GM20000 (cell line): Measurements from ENCODE around the gene KAT7.

Experiments
- DNase-seq: peaks from one replicate; pipeline ENCODE4 v3.0.0; 2012; ENCODE audit warnings: low spot score
- CTCF ChIP-seq: IDR thresholded peaks from 2 replicates; pipeline ENCODE4 v1.5.1; 2012; ENCODE audit warnings: mild to moderate bottlenecking, control low read depth; ENCODE audit errors: extremely low read depth, missing control alignments

Gene KAT7

DNA sequence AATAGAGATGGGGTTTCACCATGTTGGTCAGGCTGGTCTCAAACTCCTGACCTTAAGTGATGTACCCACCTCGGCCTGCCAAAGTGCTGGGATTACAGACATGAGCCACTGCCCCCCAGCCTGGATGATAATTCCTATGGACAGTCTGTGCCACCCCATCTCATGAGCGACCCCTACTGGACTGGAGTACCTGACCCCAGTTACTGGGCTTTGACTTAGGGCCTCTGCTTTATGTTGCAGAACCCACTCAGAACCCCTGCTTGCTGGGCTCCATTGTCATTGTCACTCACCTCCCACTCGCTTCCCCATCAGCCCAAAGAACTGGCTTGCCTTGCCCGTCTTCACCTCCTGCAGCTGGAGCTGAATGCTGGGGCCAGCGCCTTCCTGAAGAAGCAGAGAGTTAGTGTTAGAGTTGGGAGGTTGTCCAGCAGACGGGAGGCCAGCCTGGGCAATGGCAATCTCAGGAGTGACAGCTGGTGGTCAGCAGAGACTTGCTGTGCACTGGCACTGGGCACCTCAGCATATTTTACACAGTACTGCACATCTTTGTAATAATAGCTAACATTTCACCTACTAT, 55.4 kb downstream of the KAT7 start:
- peak; percentile 21 for TF ChIP-seq CTCF
- DNase-seq: peak; percentile 44

DNA sequence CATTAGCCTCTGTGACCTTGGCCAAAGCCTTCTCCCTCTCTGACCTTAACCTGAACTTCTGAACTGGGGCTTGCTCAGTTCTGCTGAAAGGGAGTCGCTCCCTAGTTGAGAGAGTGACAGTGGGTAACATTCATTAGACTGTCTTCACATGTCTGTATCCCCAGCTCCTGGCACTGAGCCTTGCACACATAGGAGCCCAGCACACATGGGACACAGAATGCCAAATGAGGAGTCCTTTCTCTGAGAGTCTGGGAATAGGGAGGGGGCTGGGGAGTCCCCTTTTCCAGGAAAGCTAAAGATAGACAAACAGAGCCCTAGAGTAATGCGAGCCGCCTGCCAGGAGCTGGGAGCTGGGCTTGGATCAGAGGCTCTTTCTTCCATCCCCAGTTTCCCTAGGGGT, 56.8 kb downstream of the KAT7 start:
- DNase-seq: no peak
- TF ChIP-seq CTCF: no peak

- TF ChIP-seq CTCF: no peak
- DNase-seq: no peak
Observed at GRCh38 chr17:49846938-49847712, 58.6 kb downstream of the KAT7 start.

GRCh38 chr17:49848019-49848473, 59.6 kb downstream of the KAT7 start, which contains the start of gene TAC4:
Gene TAC4 (minus strand): TSS chr17:49848069. CDS start chr17:49848017, 52 bp downstream.
- TF ChIP-seq CTCF: no peak
- no peak for DNase-seq

DNA sequence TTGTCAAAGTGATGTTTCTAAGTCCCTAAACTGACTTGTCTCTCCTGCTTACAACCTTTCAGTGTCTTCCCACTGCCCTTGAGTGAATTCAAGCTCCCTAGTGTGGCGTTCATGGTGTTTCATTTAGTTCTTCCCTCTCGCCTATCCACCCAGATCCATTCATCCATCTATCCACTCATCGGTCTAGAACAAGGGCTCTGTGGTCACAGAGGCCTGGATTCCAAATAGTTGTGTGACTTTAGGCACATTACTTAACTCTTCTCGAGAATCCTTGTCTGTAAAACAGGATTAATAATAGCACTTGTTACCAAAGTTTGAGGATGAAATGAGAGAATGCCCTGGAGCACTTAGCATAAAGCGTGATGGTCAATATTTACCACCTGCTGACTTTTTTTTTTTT, 60.3 kb downstream of the KAT7 start:
- no peak for DNase-seq
- TF ChIP-seq CTCF: no peak

DNA sequence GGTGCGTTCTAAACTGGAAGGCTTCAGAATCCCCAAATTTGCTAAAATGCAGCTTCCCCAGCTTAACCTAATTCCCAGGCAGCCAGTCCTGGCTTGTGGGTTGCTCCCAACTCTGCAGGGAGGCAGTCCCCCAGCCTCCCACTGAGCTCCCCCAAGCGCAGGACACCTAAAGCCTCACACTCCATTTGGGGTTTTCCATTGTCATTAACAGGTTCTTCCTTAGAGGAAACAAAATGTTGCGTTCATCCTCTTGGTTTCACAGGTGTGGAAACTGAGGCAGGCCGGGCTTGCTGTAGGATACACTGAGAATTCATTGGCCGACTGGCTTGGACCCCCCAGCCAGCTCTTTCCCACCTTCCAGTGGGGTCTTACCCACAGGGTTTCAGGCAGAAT, 61.7 kb downstream of the KAT7 start:
- no peak for DNase-seq
- TF ChIP-seq CTCF: no peak

DNA sequence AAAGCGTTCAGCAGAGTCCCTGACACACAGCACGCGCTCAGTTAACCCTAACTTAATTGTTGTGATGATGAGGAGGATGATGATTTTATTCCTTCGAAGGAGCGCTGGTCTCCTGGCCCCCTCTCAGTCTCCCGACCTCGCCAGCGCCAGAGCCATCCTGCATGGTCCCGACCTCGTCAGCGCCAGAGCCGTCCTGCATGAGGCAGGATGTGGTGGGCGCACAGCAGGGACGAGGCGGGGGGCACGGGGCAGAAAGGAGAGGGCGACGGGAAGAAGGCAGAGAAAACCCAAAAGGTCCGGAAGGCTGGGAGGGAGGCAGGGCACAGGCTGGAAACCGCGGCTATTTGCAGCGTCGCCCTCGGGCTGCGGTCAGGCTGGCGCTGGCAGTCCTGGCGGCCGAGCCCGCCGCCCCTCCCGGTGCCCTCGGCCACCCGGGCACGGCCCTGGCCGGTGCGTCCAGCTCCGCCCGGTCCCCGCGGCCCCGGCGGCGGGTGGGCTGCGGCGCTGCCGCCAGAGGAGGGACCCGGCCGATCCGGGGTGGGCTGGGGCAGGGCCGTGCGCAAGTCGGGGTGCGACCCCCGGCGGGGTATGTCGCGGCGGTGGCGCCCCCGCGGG, 62.4 kb downstream of the KAT7 start:
- TF ChIP-seq CTCF: no peak
- no peak for DNase-seq
